HK-2 (cell line): ENCODE results near the gene PHF12.

ENCODE experiments used
- DNase-seq: peaks from one replicate; pipeline ENCODE4 v3.0.0-alpha.2; 2018; ENCODE audit not compliant: unreplicated experiment

PHF12 gene

GRCh38 chr17:28951428-28951990 lies at the start of gene PHF12:
TSS of gene PHF12 (minus strand) at chr17:28951518. CDS start at chr17:28950960, 558 bp downstream.
- DNase-seq, result peak; percentile 99

- DNase-seq, result no peak
Observed at GRCh38 chr17:29000973-29001372, 49.7 kb upstream of the PHF12 start.

GRCh38 chr17:28999206-28999605 lies 47.9 kb upstream of the PHF12 start:
- DNase-seq, result no peak

- DNase-seq, result no peak
Observed at GRCh38 chr17:28997806-28998205, 46.5 kb upstream of the PHF12 start.

GRCh38 chr17:28996554-28997096 lies 45.3 kb upstream of the PHF12 start:
- no peak for DNase-seq

- no peak for DNase-seq
Observed at GRCh38 chr17:28993645-28994426, 42.5 kb upstream of the PHF12 start.

GRCh38 chr17:28992625-28993600 lies 41.6 kb upstream of the PHF12 start:
- peak; percentile 16 for DNase-seq

GRCh38 chr17:28992185-28992584 lies 40.9 kb upstream of the PHF12 start:
- DNase-seq, result no peak

- no peak for DNase-seq
Observed at GRCh38 chr17:28991779-28992178, 40.5 kb upstream of the PHF12 start.

GRCh38 chr17:28989028-28989427 lies 37.7 kb upstream of the PHF12 start:
- no peak for DNase-seq

- DNase-seq, result no peak
Observed at GRCh38 chr17:28988475-28988874, 37.2 kb upstream of the PHF12 start.

- no peak for DNase-seq
Observed at GRCh38 chr17:28986714-28987655, 35.7 kb upstream of the PHF12 start.

GRCh38 chr17:28985950-28986713 lies 34.8 kb upstream of the PHF12 start:
- no peak for DNase-seq

- no peak for DNase-seq
Observed at GRCh38 chr17:28983286-28984230, 32.2 kb upstream of the PHF12 start.

GRCh38 chr17:28982131-28982793 lies 30.9 kb upstream of the PHF12 start:
- DNase-seq, result no peak

GRCh38 chr17:28978356-28978964 lies 27.1 kb upstream of the PHF12 start:
- no peak for DNase-seq

GRCh38 chr17:28977659-28978355 lies 26.5 kb upstream of the PHF12 start:
- no peak for DNase-seq
